ENCODE data around the gene PAFAH1B2.

DNA sequence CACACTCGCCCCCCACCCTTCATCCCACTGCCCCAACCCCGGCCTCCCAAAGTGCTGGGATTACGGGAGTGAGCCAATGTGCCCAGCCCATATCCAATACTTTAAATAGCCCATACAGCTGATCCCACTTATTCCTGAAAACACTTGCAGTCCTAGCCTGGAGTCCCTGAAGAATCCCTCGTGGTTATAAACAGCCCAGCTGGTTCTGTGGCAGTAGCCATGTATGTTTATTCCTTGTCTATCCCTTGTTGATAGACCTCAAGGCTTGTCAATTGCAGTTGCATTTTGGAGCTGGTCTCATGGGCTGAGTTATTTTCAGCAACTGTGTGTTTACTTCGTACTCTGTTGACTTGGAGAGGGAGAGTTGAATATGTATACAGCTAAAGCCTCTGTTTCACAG is 21.5 kb upstream of the PAFAH1B2 start:
- no peak for TF ChIP-seq CTCF (IDR thresholded peaks at IDR 0.05)
- no peak for TF ChIP-seq POLR2AphosphoS5 (IDR thresholded peaks at IDR 0.05)
- no peak for TF ChIP-seq EP300 (IDR thresholded peaks at IDR 0.05)
- TF ChIP-seq POLR2A (IDR thresholded peaks at IDR 0.05): no peak
